Gastroesophageal sphincter (tissue), 3 donors: Measurements from ENCODE around the gene MAP1LC3A.

Experiments
- CTCF ChIP-seq, 4 experiments: fragments of 200-600 bp in 2 of 4; fragments of 450-650 bp in 2 of 4; sonication (generic) in 1 of 4; IDR thresholded peaks; one replicate each; pipeline ENCODE4 v1.5.1; 2017 to 2019; ENCODE audit warnings: antibody characterized with exemption in 4 of 4, mild to moderate bottlenecking in 2 of 4, moderate library complexity in 2 of 4
- EP300 ChIP-seq: sonication (generic); formaldehyde crosslinking; IDR thresholded peaks from one replicate; pipeline ENCODE4 v1.6.1; 2017; ENCODE audit warnings: antibody characterized with exemption, mild to moderate bottlenecking
- POLR2A ChIP-seq, 2 donors: fragments of 450-650 bp; IDR thresholded peaks; one replicate each; pipeline ENCODE4 v1.6.1; 2017; ENCODE audit warnings: antibody characterized with exemption in 2 of 2, mild to moderate bottlenecking in 2 of 2, moderate library complexity in 1 of 2

GRCh38 chr20:34510575-34510974 is 47.9 kb upstream of the MAP1LC3A start:
- no peak for TF ChIP-seq EP300
- TF ChIP-seq POLR2A (IDR thresholded peaks at IDR 0.05), result no peak
- TF ChIP-seq CTCF (IDR thresholded peaks at IDR 0.05), result no peak
